ENCODE data around the gene SIGLEC12.

Gene SIGLEC12

GRCh38 chr19:51491586-51491985 is 10.0 kb downstream of the SIGLEC12 start:
- ChIA-PET CTCF (no interaction called here), POLR2A (no interaction called here)
- DNase-seq (ENCODE audit: extremely low spot score) = no peak
- no peak for TF ChIP-seq CTCF (IDR thresholded peaks at IDR 0.05; ENCODE audit: control extremely low read depth, extremely low read depth, low read depth, missing control alignments)

DNA sequence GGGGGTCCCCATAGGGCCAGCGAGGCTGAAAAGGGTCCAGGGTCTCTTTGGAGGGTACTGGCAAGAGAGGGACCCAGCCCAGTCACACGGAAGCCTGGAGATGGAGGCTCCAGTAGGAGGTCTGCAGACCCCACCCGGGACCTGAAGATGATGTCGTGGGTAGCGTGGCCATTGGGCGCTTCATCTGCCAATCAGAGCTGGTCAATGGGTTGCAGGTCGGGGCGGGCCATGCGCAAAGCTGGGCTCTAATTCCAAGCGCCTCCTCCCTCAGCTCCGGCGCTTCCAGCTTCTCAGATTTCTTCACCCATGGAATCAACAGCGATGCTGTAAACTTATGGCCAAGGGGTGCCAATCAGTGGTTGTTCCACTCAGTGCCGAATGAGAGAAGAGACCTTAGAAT is 10.9 kb downstream of the SIGLEC12 start:
- TF ChIP-seq CTCF (IDR thresholded peaks at IDR 0.05; ENCODE audit: control extremely low read depth, extremely low read depth, low read depth, missing control alignments) = no peak
- DNase-seq (ENCODE audit: extremely low spot score) = no peak
- ChIA-PET POLR2A (no interaction called here), CTCF (no interaction called here)

- POLR2A ChIA-PET = no interaction called here
- no peak for TF ChIP-seq CTCF (IDR thresholded peaks at IDR 0.05; ENCODE audit: control extremely low read depth, extremely low read depth, low read depth, missing control alignments)
- CTCF ChIA-PET = interaction anchor here (1.4 to 2.5 kb wide), 2 partner anchors 16 to 26 kb away, joined by 3 to 13 read pairs; no protein-coding TSS in a partner anchor
- no peak for DNase-seq (ENCODE audit: extremely low spot score)
These were observed 12.5 kb downstream of the SIGLEC12 start for GRCh38 chr19:51489113-51489512.

GRCh38 chr19:51488491-51488890 is 13.1 kb downstream of the SIGLEC12 start:
- TF ChIP-seq CTCF (IDR thresholded peaks at IDR 0.05; ENCODE audit: control extremely low read depth, extremely low read depth, low read depth, missing control alignments) = no peak
- ChIA-PET CTCF (interaction anchor here (1.0 to 2.5 kb wide), 4 partner anchors 15 to 168 kb away, joined by 3 to 13 read pairs (median 4); no protein-coding TSS in a partner anchor), POLR2A (no interaction called here)
- DNase-seq (ENCODE audit: extremely low spot score) = no peak

DNA sequence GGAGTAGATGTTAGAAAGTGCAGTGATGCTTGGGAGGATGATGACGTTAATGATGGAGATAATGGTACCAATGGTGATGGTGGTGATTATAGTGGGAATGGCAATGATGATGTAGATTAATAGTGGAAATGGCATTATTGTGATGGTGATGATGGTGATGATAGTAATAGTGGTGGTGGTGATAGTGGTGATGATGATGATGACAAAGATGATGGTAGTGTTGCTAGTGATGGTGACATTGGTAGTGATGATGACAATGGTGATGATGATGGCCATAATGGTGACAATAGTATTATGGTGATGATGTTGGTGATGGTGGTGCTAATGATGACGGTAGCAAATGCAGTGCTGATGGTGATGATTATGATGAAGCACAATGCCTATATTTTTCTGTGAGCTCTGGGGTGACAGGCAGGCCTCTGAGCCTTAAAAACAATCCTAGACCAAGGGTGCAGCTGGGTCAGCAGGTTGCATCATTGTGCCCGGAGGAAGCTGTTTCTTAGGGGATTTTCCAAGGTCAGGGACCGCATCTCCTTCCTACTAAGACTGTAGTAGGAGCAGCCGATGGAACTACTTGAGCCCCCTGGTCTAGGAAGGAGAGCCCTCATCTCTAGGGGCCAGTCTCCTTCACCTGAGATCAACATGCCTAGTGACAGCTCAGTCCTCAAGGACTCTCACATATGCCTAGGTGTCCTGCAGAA is 15.5 kb downstream of the SIGLEC12 start:
- ChIA-PET CTCF (interaction anchor here (2.0 to 5.8 kb wide), 2 partner anchors 13 to 29 kb away, joined by 5 to 36 read pairs; no protein-coding TSS in a partner anchor), POLR2A (no interaction called here)
- TF ChIP-seq CTCF (IDR thresholded peaks at IDR 0.05; ENCODE audit: control extremely low read depth, extremely low read depth, low read depth, missing control alignments) = no peak
- no peak for DNase-seq (ENCODE audit: extremely low spot score)

DNA sequence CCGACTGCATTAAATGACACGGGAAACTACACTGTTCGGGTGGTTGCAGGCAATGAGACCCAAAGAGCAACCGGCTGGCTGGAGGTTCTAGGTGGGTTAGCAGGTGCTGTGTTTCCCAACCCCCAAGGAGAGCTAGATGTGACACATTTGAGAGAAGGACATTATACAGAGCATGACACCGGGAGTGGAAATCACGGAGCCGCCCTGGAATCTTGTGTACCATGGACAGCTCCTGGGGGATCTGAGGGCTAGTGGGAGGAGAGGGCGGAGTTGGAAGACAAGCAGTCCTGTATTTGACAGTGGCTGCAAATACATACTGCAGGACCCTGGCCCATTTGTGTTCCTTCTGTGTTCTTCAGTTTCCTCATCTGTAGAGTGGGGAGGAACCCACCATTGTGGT is 21.0 kb downstream of the SIGLEC12 start:
- CTCF ChIA-PET = interaction anchor here (1.1 to 11.7 kb wide), 3 partner anchors 8 to 181 kb away, joined by 3 to 250 read pairs (median 36); no protein-coding TSS in a partner anchor
- POLR2A ChIA-PET = no interaction called here
- TF ChIP-seq CTCF (IDR thresholded peaks at IDR 0.05; ENCODE audit: control extremely low read depth, extremely low read depth, low read depth, missing control alignments) = no peak
- no peak for DNase-seq (ENCODE audit: extremely low spot score)

All from GM10248 (cell line).